GM19193 (cell line): Measurements from ENCODE around the gene GBP7.

ENCODE experiments used
- POLR2A ChIP-seq: IDR thresholded peaks from 4 replicates; pipeline ENCODE4 v1.6.1; 2011; ENCODE audit not compliant: insufficient read depth, insufficient read length; ENCODE audit errors: extremely low read depth

The GBP7 gene

DNA sequence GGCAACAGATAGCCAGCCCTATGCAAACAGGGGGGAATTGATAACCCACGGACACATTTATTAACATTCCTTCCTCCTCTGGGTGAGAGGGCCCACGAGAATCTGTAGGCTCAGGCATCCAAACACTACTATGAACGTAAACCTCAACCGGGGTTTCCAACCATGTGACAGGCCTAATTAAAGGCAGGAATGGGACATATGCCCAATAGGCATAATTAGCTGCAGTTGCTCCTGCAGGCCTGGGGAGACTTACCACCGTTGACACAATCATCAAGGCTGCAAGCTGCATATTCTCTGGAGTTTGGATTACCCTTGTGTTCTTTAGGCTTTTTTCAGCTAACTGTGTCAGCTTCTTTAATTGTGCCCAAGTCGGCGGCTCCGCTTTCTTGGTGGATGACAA lies 88.6 kb downstream of the GBP7 start:
- no peak for TF ChIP-seq POLR2A

DNA sequence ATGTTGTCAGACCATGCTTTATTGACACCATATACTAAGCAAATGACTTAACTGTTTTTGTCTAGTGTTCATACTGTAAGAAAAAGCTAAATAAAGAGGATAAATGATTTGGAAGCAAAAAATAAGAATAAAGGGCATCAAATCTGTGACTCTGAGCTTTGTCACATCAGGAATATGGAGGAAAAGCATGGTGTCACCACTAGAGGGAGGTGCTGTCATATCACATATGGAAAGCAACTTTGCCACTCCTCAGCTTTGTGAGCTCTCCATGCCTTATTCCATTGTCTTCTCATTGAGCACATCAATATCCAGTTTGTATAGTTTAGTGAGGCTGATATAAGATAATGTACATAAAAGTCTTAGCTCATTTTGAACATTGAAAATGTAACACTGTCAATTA lies 90.0 kb downstream of the GBP7 start:
- no peak for TF ChIP-seq POLR2A
